Tibial artery (tissue), 4 donors: ENCODE measurements around the gene TPCN1.

ENCODE experiments used
- DNase-seq, 2 donors: peaks; one replicate each; pipeline ENCODE4 v3.0.0-alpha.2; 2019
- H3K27ac ChIP-seq, 2 donors: fragments of 200-600 bp; sonication (generic) in 1 of 2; 1 replicate in 1 of 2; 2 replicates in 1 of 2; pipeline ENCODE4 v1.5.1; 2018 to 2019; ENCODE audit warnings: mild to moderate bottlenecking in 1 of 2
- H3K27me3 ChIP-seq, 2 donors: fragments of 200-600 bp; sonication (generic) in 1 of 2; one replicate each; pipeline versions ENCODE4 v1.5.1 to v1.6.0; 2016 to 2019
- H3K36me3 ChIP-seq, 3 donors: fragments of 200-600 bp; sonication (generic) in 2 of 3; one replicate each; pipeline ENCODE4 v1.5.1; 2016 to 2019; ENCODE audit warnings: mild to moderate bottlenecking in 2 of 3
- H3K4me1 ChIP-seq, 4 donors: fragments of 200-600 bp; sonication (generic) in 2 of 4; 1 replicate in 3 of 4; 2 replicates in 1 of 4; pipeline ENCODE4 v1.5.1; 2016 to 2019
- H3K4me3 ChIP-seq, 2 donors: fragments of 200-600 bp; sonication (generic) in 1 of 2; 1 replicate in 1 of 2; 2 replicates in 1 of 2; pipeline ENCODE4 v1.5.1; 2018 to 2019; ENCODE audit warnings: mild to moderate bottlenecking in 2 of 2
- H3K9me3 ChIP-seq, 3 donors: fragments of 200-600 bp; sonication (generic) in 1 of 3; one replicate each; pipeline ENCODE4 v1.5.1; 2016 to 2019
- CTCF ChIP-seq, 2 experiments: fragments of 200-600 bp in 1 of 2; fragments of 450-650 bp in 1 of 2; IDR thresholded peaks; one replicate each; pipeline ENCODE4 v1.5.1; 2017 to 2019; ENCODE audit warnings: antibody characterized with exemption in 2 of 2, mild to moderate bottlenecking in 1 of 2, moderate library complexity in 1 of 2
- intact Hi-C: fragments of 100-400 bp; cut with DNase I; formaldehyde crosslinking; loops from one replicate; pipeline ENCODE4 v1.15.0; 2023; ENCODE audit warnings: low total_unique reads

Gene TPCN1

DNA sequence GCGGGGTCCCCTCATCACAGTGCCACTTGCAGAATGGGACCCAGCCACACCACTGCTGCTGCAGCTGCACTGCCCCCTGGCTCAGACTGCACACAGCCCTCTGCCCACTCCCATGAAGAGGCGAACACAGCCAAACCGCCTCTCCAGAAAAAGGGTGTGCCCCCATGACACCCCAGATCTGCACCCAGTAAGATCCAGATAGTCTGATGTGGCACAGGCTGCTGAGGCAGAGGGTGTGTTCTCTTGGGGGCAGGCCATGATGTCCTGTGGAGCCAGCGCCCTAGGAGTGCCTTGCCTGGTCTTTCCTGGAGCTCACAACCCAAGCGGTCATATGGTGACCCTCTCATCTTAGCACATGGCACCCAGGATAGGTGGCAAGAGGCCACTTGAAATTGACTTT is 69.2 kb downstream of the TPCN1 start:
- H3K27ac ChIP-seq: no peak overlapping the region
- H3K4me3 ChIP-seq: no peak overlapping the region
- no peak for TF ChIP-seq CTCF (IDR thresholded peaks at IDR 0.05)
- H3K27me3 ChIP-seq: no peaks in the 10 kb centered on the region
- H3K9me3 ChIP-seq: no peaks in the 10 kb centered on the region
- H3K4me1 ChIP-seq: peaks cover 0 to 10% (median 2%) of the 10 kb centered on the region in 4 donors
- H3K36me3 ChIP-seq: peaks cover 95 to 100% (median 97%) of the 10 kb centered on the region in 3 donors
- no peak for DNase-seq
- intact Hi-C loops: no loop called here

DNA sequence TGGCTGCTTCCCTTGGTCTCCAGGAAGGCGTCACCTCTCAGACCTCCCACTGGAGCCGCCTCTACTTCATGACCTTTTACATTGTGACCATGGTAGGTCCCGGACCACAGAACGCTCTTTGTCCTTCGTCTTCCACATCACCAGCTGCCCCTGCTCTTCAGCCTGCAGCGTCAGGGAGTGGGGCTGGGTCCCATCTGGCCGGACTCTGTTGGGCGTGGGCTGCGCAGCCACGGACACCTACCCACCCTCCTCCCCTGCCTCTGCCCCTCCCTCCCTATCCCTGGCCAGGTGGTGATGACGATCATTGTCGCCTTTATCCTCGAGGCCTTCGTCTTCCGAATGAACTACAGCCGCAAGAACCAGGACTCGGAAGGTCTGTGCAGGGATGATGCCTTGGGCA is 70.3 kb downstream of the TPCN1 start:
- Histone ChIP-seq H3K27ac (no peak overlapping the region), H3K27me3 (no peaks in the 10 kb centered on the region), H3K4me3 (no peak overlapping the region), H3K4me1 (peaks cover 0 to 10% (median 2%) of the 10 kb centered on the region in 4 donors), H3K9me3 (no peaks in the 10 kb centered on the region), H3K36me3 (peaks cover 97 to 100% (median 97%) of the 10 kb centered on the region in 3 donors)
- TF ChIP-seq CTCF (IDR thresholded peaks at IDR 0.05): no peak
- intact Hi-C loops: no loop called here
- no peak for DNase-seq

DNA sequence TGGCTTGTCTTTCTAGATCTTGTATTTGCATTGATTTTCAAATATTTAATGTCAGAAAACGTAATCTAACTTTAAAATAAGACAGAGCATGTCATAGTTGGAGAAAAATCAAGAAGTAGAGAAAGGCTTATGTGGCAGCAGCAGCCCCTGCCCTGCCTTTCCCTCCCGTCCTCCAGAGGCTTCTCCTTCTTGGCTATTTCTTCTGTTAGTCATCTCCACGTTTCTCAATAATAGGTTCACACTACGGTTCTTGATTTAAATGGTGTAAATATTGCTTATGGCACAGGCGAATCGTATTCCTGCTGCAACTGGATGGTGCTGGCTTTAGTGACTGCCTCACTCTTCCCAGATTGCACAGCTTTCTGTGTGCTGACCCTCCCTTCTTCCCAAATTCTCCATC is 70.8 kb downstream of the TPCN1 start:
- intact Hi-C loops: no loop called here
- Histone ChIP-seq H3K9me3 (no peaks in the 10 kb centered on the region), H3K27me3 (no peaks in the 10 kb centered on the region), H3K27ac (no peak overlapping the region), H3K36me3 (peaks cover 97 to 100% (median 97%) of the 10 kb centered on the region in 3 donors), H3K4me3 (no peak overlapping the region), H3K4me1 (peaks cover 0 to 11% (median 4%) of the 10 kb centered on the region in 4 donors)
- no peak for DNase-seq
- TF ChIP-seq CTCF (IDR thresholded peaks at IDR 0.05): no peak

GRCh38 chr12:113292547-113292946 is 71.3 kb downstream of the TPCN1 start:
- intact Hi-C loops: no loop called here
- Histone ChIP-seq H3K4me1 (peaks cover 0 to 16% (median 9%) of the 10 kb centered on the region in 4 donors), H3K36me3 (peaks cover 95 to 100% (median 97%) of the 10 kb centered on the region in 3 donors), H3K27ac (no peak overlapping the region), H3K9me3 (no peaks in the 10 kb centered on the region), H3K4me3 (no peak overlapping the region), H3K27me3 (no peaks in the 10 kb centered on the region)
- TF ChIP-seq CTCF (IDR thresholded peaks at IDR 0.05): no peak
- no peak for DNase-seq

- Histone ChIP-seq H3K27ac (no peak overlapping the region), H3K27me3 (no peaks in the 10 kb centered on the region), H3K4me1 (peaks cover 0 to 21% (median 14%) of the 10 kb centered on the region in 4 donors), H3K36me3 (peaks cover 89 to 100% (median 97%) of the 10 kb centered on the region in 3 donors), H3K9me3 (no peaks in the 10 kb centered on the region), H3K4me3 (no peak overlapping the region)
- no peak for TF ChIP-seq CTCF (IDR thresholded peaks at IDR 0.05)
- intact Hi-C loops: no loop called here
- DNase-seq: no peak
These were observed 71.8 kb downstream of the TPCN1 start for GRCh38 chr12:113293100-113293499.
